ENCODE data around the gene CIRBP.
"Not testable (repeated sequence)": the region's sequence is repeated elsewhere in the genome, so short reads cannot be mapped to it uniquely, and the experiment has no call there.

The CIRBP gene

DNA sequence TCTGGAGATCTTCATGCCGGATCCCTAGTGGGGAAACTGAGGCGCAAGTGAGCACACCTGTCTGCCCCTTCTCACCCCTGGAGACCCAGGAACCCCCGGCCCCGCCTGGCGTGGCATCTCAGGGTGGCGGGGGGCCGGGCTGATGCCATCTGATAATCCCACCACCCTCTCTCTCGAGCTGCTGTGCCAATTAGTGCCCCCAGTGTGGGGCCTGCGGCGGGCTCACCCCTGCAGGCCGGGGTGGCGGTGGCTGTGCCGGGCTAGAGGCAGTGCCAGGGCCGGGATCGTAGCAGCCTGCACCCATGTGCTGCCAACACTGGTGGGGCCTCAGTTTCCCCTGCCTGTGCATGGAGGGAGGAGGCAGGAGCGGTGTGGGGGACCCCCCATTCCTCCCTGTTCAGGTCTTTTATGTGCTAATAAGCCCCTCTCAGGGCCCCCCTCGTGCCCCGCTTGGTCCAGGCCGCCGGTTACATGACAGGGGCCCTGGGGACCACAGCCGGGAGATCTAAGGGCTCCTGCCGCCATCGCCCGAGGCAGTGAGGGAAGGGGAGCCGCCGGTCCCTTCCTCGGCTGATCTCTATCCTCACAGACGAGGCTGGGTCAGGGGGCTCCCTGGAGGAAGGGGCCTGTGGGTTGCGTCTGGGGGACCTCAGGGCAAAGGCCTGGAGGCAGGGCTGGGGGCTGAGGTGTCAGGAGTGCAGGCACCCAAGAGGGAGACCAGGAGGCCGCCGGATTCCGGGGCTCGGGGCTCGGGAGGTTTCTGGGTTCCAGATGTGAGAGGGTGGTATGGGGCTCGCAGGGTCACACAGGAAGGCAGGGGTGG is 24.9 kb downstream of the CIRBP start:
- no peak for DNase-seq

- DNase-seq: no peak
Measured at GRCh38 chr19:1294688-1295087, 25.6 kb downstream of the CIRBP start.

GRCh38 chr19:1295169-1296012 is 26.3 kb downstream of the CIRBP start:
- no peak for DNase-seq

DNA sequence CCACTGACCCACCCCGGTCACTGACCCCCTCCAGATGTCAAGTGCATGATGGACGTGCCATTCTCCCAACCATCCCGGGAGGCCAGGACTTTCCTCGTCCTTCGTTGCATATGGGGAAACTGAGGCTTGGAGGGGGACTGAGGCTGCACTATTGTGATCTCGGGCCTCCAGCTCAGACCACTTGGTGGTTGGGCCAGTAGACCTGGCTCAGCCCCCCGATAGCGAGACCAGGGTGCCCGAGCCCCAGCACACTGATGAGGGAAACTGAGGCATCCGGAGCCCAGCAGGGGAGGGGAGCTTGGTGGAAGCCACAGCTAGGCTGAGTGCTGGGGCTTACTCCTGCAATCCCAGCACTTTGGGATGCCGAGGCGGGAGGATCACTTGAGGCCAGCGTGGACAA is 26.9 kb downstream of the CIRBP start:
- DNase-seq: no peak

DNA sequence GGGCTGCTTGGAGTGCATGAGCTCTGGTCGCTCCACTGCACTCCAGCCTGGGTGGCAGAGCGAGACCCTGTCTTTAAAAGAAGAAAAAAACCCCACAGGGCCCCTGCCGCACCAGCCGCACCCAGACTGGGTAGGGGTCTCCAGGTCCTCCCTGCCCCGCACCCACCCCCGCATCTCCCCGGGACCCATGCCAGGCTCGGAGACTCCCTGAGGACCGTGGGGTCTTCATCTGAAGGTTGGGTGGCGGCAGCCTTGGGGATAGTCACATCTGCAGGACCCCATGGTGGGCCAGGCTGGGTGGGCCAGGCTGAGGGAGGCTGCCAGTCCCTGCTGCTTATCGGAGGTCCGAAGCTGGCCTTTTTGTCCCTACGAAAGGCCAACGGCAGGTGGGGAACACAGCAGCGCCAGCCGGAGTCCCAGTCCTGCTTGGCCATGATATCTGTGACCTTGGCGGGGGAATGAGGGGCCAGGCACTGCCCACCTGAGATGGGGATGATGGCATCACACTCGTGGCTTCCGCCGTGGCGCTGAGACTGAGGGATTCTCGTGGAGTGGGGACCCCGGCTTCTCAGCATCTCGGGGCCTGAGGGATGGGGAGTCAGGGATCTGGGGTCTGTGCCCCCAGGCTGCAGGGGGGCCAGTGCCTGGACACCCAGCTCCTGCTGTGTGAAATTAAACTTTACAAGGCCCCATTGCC is 27.6 kb downstream of the CIRBP start:
- DNase-seq: no peak

- DNase-seq: no peak
Measured at GRCh38 chr19:1298235-1298634, 29.1 kb downstream of the CIRBP start.

GRCh38 chr19:1299801-1300200 is 30.7 kb downstream of the CIRBP start:
- DNase-seq: no peak

- DNase-seq: no peak
Measured at GRCh38 chr19:1300744-1301490, 31.8 kb downstream of the CIRBP start.

DNA sequence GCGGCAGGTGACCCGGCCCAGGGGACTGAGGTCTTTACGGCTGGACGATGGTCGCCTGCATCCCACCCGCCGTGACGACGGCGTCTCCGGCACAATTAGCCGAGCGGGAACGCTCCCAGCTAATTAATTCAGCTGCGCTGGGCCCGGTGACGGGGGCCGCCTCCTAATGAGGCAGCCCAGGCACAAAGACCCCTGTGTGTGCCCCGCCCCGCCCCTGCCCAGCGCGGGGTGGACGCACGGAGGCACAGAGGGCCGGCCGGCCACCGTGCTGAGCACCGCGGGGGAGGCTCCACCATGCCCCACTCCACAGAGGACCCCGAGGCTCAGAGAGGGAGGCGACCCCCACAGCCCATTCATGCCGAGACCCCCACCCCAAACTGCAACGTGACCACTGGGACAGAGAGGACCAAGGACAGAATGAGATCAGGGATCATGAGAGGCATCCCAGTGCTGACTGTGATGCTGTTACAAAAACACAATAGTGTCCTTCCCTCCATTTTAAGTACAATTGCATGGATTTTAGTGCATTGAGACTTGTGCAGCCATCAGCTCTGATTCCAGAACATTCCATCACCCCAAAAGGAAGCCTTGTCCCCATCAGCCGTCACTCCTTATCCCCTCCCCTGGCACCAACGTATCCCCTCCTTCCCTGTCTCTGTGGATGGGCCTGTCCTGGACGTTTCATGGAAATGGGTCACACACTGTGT is 33.6 kb downstream of the CIRBP start:
- DNase-seq: no peak

DNA sequence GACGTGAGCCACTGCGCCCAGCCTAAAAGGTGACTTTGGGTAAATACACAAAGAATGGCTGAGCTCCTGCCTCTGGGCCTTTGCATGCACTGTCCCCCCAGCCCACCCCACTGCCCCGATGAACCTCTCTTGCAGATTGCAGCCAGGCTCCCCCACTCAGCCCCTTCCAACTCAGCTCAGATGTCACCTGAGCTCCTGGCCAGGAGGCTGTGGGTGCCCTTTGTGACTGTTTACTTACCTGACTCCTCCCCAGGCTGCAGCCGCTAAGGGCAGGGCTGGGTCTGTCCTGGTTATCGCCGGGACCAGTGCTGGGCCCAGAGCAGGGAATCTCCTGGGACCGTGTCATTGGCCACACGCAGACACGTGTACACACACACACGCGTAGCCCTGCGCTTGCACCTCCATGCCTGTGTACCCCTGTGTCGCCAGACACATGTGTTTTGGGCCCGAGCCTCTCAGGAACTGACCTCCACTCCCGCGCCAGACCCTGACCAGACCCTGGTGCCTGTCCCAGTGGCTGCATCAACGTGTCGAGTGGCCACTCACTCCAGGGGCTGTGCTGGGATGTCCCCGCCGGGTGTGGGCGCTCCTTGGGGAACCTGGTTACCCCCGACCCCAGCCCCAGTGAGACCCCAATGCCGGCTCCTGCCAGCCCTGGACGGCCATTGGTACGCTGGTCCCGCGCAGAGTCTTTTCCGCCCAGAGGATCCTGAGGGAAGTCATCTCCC is 35.2 kb downstream of the CIRBP start:
- no peak for DNase-seq

DNA sequence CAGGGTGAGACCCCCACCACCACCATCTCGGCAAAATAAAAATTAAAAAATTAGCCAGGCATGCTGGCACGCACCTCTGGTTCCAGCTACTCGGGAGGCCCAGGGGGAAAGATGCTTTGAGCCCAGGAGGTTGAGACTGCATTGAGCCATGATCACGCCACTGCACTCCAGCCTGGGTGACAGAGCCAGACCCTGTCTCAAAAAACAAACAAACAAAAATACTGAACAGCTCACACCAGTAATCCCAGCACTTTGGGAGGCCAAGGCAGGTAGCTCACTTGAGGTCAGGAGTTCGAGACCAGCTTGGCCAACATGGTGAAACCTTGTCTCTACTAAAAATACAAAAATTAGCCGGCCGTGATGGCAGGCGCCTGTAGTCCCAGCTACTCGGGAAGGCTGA is 36.2 kb downstream of the CIRBP start:
- DNase-seq: not testable (repeated sequence)

- DNase-seq: no peak
Measured at GRCh38 chr19:1307320-1307719, 38.2 kb downstream of the CIRBP start.

DNA sequence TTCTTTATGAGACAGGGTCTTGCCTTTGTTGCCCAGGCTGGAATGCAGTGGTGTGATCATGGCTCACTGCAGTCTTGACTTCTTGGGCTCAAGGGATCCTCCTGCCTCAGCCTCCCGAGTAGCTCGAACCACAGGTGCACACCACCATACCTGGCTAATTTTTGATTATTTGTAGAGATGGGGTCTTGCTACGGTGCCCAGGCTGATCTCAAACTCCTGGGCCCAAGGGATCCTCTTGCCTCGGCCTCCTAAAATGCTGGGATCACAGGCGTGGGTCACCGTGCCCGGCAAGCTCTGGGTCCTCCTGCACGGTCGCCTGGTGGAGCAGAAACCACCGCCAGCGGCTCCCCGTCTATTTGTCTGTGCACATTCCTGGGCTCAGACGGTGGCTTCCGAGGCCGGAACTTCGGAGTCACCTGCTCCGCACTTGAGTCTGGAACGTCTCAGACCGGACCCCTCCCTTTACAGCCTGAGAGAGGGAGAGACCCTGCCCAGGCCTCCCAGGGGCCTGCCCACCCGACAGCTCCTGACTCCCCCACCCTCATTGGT is 38.7 kb downstream of the CIRBP start:
- no peak for DNase-seq

GRCh38 chr19:1308718-1309117 is 39.6 kb downstream of the CIRBP start:
- no peak for DNase-seq

DNA sequence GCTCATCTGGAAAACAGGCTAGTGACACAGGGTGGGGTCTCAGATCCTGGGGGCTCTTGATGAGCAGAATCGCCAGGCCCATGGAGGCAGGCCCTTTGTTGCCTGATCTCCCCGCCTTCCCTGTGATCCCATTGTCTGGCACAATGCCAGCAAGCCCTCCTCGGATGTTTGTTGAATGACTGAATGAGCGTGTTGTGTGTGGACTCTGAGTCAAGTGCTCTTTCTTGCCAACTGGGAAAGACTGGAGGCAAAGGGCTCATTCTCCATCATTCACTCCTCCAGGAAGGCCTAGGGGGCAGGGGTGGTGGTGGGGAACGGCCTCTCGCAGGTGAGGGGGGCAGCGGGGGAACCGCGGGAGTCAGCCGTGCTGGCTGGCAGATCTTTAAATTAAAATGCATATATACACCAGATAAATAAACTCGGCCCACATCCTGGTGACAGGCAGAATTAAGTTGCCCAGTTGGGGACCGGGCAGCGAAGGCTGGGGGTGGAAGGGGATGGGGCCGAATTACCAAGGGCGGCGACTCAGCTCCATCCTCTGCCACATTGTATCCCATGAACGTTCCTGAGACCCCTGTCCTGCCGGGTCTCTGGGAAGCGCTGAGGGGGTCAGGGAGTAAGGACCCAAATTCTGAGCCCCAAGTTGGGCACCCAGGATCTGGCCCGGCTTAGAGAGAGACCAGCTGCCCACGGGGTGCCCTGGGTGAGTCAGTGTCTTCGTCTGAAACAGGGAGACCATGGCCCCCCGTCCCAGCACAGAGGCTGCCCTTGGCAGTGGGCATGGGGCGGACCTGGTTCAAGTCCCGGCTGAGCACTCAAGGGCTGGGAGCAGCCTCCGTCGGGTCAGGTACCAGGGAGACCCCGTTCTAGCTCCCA is 41.1 kb downstream of the CIRBP start:
- no peak for DNase-seq

DNA sequence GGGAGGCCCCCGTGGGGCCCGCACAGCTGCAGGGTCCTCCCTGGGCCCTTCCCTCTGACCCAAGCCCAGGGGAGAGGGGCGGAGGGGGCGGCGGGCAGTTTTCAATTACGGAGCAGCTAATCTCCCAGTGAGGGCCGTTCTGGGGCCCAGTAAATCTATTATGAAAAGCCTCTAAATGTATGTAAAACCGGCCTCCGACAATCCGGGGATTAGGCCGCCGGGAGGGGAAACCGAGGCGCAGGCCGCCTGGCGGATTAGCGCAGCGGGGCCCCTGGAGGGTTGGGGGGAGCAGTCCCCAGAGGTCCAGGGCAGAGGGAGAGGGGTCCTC is 41.7 kb downstream of the CIRBP start:
- no peak for DNase-seq

DNA sequence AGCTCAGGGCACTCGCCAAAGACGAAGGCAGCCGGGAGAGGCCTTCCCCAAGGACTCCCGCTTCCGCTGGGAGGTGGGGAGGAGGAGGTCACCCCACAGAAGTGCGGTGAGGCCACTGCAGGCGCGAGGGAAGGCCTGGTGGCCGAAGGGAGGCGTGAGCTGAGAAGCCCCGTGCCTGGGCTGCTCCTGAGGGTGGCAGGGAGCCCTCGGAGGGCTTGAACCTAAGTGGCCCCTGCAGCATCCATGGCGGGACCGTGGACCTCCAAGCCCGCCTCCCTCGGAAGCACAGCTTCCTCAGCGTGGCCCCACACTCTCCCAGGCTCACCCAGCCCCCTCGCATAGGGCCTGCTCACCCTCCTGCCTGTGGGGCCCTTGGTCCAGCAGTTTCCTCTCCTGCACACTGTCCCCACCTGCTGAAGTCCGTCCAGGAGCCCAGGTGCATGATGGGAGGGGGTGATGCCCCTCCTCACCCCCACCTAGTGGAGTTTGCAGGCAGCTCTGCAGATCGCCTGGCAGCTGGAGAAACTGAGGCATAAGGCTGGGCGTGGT is 42.5 kb downstream of the CIRBP start:
- DNase-seq: no peak

DNA sequence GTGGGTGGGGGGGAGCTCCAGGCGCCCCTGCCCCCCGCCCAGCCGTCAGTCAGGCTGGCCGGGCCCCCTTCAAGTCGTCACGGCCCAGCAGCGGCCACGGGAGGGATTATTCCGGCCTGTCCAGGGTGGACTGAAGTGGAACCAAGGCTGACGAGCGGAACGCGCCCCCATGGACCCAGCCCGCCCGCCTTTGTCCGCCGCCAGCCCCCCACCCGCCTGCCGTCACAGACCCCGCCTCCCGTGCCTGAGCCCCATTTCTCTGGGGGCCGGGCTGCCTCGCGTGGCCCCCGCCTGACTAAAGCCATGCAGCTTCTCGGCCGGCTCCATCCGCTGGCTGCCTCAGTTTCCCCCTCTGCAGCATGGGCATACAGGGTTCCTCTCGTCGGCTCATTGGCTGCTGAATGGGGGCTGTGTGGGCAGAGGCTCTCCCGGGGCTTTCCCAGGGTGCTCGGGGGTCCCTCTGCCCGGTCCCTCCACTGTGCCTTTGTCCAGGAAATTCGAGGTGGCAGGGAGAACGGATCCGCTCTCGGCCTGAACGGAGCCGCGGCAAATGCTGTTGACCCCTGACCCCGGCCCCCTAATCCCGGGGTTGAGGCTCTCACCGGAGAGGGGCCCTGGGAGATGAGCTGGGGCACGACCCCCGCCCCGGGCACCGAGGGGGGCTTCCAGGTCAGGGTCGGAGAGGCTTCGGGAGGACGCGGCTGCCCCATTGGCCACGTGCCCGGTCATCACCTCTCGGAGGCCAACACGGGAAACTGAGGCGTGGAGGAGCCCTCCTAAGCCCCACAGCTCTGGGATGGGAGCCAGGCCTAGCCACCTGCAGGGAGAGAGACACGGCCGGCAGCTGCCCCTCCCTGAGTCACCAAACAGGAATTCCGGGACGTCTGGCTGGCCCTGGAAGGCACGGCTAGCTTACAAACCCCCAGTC is 43.9 kb downstream of the CIRBP start:
- peak in 1 of 2 experiments; percentile 51 for DNase-seq

All from NCI-H446 (cell line).